Fibroblast of skin of abdomen (primary cell): ENCODE data around the gene PKP1.
A peak's percentile ranks its signal among the peaks of the same experiment; 100 is the strongest.

Experiments
- DNase-seq: peaks from one replicate; pipeline ENCODE4 v3.0.0-alpha.2; 2013

The PKP1 gene

GRCh38 chr1:201310251-201310985, 27.1 kb downstream of the PKP1 start:
- no peak for DNase-seq

DNA sequence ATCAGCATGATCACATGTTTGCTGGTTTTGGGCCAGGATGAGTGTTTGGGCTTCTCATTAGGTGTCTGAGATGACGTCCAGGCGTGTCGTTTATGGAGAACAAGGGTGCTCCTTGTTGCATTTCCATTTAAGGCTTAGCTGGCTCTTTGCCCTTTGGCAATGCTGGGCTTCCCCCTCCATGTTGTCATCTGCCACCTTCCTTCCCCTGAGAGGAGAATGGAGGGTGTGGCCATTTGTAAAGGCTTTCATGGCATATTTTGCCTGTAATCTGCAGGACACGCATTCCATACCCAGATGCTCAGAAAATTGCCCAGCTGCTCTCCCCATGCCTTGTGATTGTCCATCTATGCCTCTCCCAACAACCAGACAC, 27.7 kb downstream of the PKP1 start:
- no peak for DNase-seq

GRCh38 chr1:201311356-201312011, 28.2 kb downstream of the PKP1 start:
- DNase-seq: no peak

DNA sequence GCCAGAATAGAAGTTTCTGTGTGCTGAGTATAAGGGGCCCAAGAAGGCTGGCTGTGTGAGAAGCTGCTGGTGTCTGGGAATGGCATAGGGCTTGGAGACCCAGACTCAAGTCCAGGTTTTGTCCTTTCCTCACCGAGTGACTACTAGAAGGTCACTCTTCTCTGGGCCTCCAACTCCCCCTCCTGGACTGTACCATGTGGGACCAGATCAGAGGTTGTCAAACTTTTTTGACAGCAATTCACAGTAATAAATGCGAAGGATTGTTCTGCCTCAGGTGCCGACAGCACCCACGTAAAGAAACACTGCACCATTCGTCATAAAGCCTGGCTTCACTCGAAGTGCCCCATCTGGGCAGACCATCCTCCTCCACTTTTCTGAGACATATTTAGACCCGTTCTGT, 29.0 kb downstream of the PKP1 start:
- DNase-seq: no peak

DNA sequence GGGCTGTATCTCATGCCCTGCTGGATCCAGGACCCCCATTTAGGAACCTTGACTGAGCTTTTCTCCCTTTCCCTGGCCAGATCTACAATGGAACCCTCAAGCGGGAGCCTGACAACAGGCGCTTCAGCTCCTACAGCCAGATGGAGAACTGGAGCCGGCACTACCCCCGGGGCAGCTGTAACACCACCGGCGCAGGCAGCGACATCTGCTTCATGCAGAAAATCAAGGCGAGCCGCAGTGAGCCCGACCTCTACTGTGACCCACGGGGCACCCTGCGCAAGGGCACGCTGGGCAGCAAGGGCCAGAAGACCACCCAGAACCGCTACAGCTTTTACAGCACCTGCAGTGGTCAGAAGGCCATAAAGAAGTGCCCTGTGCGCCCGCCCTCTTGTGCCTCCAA, 29.8 kb downstream of the PKP1 start:
- DNase-seq: no peak

GRCh38 chr1:201316556-201316955, 33.2 kb downstream of the PKP1 start:
- DNase-seq: no peak

GRCh38 chr1:201317551-201317950, 34.2 kb downstream of the PKP1 start:
- DNase-seq: no peak

GRCh38 chr1:201318504-201319340, 35.4 kb downstream of the PKP1 start:
- no peak for DNase-seq

DNA sequence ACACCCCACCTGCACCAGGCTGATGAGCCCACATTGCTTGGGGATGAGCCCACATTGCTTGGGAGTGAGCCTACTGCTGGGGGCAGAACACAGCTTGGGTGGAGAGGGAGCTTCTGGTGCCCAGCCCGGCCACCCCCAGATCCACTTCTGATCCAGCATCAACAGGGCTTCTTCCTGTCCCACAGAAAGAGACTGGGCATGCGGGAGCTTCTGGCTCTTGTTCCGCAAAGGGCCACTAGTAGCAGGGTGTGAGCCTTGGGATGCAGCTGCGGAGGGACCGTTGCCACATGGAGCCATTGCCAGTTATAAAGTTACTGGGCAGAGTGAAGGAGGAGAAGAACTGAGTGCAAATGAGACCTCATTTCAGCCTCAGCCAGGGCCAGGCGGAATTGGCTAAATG, 36.3 kb downstream of the PKP1 start:
- no peak for DNase-seq

DNA sequence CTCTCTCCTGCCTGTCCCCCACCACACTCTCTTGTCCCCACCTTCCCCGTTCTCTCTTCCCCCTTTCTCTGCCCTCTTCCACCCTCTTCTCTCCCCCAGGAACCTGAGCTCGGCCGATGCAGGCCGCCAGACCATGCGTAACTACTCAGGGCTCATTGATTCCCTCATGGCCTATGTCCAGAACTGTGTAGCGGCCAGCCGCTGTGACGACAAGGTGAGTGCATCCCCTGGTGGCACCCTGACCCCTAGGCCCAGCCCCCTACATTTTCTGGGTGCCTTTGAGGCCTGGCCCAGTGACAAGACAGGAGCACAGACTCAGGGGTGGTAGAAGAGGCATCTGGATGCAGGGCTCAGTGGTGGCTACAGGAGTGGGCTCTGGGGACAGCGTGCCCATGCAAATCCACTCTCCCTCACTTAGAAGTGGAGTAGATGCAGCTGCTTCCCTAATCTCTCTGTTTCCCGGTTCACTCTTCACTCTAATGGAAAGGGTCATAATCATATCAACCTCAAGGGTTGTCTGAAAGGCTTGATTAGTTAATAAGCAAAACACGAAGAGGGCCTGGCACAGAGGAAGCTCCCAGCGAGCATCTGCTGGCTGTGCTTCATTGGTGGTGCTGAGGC, 37.0 kb downstream of the PKP1 start:
- no peak for DNase-seq

DNA sequence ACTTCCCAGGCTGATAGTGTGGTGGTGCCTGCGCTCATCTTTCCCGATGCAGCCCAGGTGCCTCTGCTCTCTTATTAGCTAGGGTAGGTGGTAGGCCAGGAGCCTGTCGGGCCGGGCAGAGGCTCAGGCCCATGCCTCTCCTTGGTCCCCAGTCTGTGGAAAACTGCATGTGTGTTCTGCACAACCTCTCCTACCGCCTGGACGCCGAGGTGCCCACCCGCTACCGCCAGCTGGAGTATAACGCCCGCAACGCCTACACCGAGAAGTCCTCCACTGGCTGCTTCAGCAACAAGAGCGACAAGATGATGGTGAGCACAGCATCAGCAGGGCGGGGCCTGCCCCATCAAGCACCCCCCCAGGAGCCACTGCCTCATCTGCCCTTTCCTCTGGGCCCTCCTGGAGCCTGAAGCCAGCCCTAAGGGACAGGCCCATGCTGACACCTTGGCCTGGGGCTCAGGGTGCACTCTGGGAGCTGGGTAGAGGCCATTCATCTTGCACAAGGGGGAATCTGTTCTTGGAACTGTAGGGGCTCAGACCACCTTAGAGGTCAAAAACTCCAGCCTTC, 38.6 kb downstream of the PKP1 start:
- no peak for DNase-seq

DNA sequence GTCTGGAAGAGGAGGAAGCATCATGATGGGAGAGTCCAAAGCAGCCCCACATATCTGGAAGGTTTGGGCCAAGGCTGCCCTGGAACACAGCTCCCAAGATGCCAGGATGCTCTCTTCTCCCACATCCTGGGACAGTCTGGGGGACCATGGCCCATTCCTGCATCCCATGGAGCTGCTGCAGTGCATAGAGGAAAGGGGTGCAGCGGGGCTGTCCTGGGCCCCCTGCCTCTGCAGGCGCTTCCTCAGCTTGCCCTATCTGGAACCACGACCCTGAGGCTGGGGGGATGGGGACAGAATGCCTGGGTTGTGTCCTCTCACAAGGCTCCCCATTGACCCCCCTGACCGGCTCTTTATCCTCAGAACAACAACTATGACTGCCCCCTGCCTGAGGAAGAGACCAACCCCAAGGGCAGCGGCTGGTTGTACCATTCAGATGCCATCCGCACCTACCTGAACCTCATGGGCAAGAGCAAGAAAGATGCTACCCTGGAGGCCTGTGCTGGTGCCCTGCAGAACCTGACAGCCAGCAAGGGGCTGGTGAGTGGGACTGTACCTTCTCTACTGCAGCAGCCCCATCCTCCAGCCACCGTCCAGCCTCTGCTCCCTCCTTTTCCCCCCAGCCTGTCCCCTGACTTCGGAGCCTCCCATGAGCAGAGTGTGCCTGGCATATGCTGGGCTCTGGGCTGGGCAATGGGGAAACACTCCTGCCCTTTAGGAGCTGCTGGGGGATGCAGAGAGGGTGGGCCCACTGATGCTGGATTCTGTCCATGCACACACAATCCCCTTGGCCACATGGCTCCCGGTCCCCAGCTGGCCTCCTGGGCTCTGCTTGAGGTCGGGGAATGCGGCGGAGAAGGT, 39.6 kb downstream of the PKP1 start:
- DNase-seq: no peak

DNA sequence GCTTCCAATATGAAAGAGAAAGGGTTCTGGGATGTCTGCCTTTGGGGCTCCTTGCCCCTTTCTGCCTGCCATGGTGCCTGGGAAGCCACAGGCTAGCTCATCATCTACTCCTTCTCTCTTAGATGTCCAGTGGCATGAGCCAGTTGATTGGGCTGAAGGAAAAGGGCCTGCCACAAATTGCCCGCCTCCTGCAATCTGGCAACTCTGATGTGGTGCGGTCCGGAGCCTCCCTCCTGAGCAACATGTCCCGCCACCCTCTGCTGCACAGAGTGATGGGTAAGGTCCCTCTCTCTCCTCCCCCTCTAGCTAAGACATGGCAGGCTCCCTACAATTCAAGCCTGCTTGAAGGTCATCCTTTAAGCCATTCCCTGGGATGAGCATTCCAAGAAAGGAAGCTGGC, 41.0 kb downstream of the PKP1 start:
- DNase-seq: no peak

- no peak for DNase-seq
Measured at GRCh38 chr1:201324821-201325677, 41.7 kb downstream of the PKP1 start.

DNA sequence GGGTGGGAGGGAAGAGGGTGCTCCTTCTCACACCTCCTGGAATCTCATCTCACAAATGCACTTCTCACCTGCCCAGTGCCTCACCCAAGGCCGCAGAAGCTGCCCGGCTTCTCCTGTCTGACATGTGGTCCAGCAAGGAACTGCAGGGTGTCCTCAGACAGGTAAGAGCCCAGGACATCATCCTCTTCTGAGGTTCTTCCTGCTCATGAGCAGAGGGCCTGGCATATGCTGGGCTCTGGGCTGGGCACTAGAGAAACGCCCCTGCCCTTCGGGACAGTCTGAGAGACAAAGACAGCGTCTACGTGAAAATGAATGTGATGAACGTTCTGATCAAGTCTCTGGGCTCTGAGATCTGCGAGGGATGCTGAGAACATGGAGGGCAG, 42.4 kb downstream of the PKP1 start:
- DNase-seq: no peak

DNA sequence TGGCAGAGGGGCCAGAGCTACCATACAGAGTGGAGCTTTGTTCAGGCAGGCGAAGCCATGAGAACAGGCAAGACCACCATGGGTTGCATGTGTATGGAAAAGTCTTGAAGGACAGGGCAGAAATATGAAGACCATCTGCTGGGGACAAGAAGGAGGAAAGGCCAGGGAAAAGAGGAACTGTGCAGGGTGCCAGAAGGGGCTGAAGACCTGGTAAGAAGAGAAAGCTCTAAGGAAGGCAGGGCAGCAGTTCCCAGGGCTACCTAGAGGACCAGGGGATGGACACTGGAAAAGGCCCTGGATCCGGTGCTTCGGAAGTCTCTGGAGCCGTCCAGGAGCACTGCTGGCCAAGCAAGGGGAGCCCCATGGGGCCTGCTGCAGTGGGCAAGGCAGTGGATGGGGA, 43.4 kb downstream of the PKP1 start:
- no peak for DNase-seq

- no peak for DNase-seq
Measured at GRCh38 chr1:201327687-201328240, 44.5 kb downstream of the PKP1 start.

DNA sequence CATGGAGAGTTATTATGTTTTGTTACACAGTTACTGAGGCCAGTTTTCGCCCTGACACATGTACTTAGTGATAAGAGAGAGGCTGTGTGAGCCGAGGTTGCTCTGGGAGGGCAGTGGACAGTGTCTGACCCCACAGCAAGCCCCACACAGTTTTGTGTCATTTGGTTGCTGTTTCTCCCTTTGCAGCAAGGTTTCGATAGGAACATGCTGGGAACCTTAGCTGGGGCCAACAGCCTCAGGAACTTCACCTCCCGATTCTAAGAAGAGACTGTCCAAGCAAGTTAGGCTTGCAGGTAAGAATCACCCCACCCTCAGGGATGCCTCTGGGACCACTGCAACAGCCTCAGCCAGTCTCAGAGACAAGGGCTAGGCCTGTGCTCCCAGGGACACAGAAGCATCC, 45.3 kb downstream of the PKP1 start:
- no peak for DNase-seq

GRCh38 chr1:201329286-201329685, 46.0 kb downstream of the PKP1 start:
- DNase-seq: peak; percentile 42

DNA sequence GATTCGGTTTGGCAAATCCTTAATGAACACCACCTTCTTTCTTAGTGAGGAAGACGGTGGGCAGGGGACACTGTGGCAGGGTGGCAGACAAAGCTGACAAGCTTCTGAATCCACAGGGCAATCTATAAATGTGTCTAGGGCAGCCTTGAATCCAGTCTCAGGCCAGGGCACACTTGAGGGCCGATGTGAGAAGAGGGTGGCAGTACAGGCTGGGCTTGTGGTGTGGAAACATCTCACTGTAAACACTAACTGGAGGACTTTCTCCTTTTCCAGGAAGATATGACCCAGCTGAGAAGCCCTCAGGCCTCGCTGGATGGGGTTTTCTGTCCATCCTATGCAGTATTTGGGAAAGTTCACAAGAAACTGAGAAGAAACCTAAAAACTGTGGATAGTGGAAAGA, 46.5 kb downstream of the PKP1 start:
- DNase-seq: no peak

DNA sequence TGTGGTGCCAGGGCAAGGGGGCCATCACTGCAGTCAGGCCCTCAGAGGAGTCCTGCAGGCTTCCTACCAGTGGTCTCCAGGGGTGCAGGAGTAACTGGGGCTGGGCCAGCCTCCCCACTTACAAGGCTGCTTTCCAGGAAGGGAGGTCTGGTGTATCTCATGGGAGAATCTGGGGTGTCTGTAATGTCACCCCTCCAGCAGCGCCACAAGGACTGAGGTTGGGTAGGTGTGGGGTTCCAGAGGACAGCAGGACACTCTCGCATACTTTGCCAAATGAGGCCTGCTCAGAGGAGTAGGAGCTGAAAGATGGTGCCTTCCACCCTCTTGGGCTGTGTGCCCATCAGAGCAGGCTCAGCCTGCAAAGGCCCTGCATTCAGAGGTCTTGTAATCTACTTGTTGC, 47.2 kb downstream of the PKP1 start:
- DNase-seq: no peak
